WERI-Rb-1 (cell line): ENCODE results near the gene AOPEP.

ENCODE experiments used
- DNase-seq: peaks from one replicate; pipeline ENCODE4 v3.0.0-alpha.2; 2020
- H3K27ac ChIP-seq: fragments of 250-450 bp; sonication (Bioruptor Pico); 2 replicates; pipeline ENCODE4 v1.5.1; 2020; ENCODE audit warnings: mild to moderate bottlenecking, moderate library complexity
- H3K27me3 ChIP-seq: fragments of 250-450 bp; sonication (Bioruptor Pico); 2 replicates; pipeline ENCODE4 v1.5.1; 2021; ENCODE audit warnings: mild to moderate bottlenecking, low read depth, moderate library complexity; ENCODE audit not compliant: insufficient read depth, severe bottlenecking
- H3K36me3 ChIP-seq: fragments of 250-450 bp; sonication (Bioruptor Pico); 2 replicates; pipeline ENCODE4 v1.5.1; 2020; ENCODE audit warnings: mild to moderate bottlenecking, moderate library complexity
- H3K4me3 ChIP-seq: 2 replicates; pipeline ENCODE4 v1.5.1; 2011; ENCODE audit warnings: low read depth, mild to moderate bottlenecking, control low read depth, low read length
- H3K9me3 ChIP-seq: fragments of 250-450 bp; sonication (Bioruptor Pico); 2 replicates; pipeline ENCODE4 v1.5.1; 2021; ENCODE audit warnings: mild to moderate bottlenecking, moderate library complexity; ENCODE audit not compliant: severe bottlenecking
- TF ChIP-seq, protein P1 (sequence below): IDR thresholded peaks from 2 replicates; pipeline ENCODE4 v1.5.1; 2011; ENCODE audit warnings: low read depth, mild to moderate bottlenecking, control low read depth, inconsistent platforms, low read length

The AOPEP gene

DNA sequence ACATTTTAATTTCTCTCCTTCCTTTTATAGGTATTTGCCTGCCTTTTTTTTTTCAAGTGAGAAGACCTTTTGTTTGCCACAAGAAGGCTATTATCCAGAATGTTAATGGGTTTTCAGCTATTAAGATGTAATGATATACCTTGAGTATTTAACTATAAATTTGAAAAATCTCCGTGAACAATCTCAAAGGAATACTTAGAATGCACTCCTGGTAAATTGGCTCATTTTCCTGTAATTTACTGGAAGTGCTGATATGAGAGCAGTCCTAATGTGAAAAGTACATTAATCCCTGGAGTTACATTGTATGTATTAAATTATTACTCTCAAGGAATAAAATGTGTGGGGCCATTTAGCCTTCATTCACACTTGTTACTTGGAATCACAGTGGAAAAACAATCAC is 32.4 kb downstream of the AOPEP start:
- Histone ChIP-seq H3K4me3 (no peak overlapping the region), H3K27ac (no peak overlapping the region), H3K27me3 (no peaks in the 10 kb centered on the region), H3K36me3 (no peaks in the 10 kb centered on the region), H3K9me3 (no peaks in the 10 kb centered on the region)
- TF ChIP-seq, protein P1, sequence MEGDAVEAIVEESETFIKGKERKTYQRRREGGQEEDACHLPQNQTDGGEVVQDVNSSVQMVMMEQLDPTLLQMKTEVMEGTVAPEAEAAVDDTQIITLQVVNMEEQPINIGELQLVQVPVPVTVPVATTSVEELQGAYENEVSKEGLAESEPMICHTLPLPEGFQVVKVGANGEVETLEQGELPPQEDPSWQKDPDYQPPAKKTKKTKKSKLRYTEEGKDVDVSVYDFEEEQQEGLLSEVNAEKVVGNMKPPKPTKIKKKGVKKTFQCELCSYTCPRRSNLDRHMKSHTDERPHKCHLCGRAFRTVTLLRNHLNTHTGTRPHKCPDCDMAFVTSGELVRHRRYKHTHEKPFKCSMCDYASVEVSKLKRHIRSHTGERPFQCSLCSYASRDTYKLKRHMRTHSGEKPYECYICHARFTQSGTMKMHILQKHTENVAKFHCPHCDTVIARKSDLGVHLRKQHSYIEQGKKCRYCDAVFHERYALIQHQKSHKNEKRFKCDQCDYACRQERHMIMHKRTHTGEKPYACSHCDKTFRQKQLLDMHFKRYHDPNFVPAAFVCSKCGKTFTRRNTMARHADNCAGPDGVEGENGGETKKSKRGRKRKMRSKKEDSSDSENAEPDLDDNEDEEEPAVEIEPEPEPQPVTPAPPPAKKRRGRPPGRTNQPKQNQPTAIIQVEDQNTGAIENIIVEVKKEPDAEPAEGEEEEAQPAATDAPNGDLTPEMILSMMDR: no peak
- DNase-seq: no peak

DNA sequence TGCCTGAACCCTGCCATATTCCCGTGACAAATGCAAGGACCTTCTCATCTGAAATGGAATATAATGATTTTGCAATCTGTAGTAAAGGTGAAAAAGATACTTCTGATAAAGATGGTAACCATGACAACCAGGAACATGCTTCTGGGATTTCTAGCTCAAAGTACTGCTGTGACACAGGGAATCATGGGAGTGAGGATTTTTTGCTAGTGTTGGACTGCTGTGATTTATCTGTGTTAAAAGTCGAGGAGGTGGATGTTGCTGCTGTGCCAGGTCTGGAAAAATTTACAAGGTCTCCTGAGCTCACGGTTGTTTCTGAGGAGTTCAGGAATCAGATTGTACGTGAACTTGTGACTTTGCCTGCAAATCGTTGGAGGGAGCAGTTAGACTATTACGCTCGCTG is 33.5 kb downstream of the AOPEP start:
- DNase-seq: no peak
- no peaks in the 10 kb centered on the region for H3K36me3 ChIP-seq
- TF ChIP-seq, protein P1: no peak

DNA sequence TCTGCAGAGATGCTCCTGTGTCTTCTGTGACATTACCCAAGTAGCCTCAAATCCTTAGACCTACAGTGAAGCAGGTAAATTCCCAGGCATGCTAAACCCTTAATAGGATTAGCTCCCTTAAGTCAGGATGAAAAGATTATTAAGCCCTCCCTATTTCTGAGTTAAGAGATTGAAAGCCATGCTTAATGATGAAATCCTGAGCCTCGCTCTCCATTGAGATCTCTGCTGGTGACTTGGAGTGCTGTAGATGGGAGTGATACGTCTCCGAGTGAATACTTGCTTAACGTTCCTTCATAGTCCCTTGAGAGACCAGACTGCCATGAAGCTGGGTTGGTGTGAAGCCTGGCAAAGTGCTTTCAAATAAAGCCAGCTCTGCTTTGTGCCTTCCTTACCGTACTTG is 34.2 kb downstream of the AOPEP start:
- Histone ChIP-seq H3K9me3 (no peaks in the 10 kb centered on the region), H3K27me3 (no peaks in the 10 kb centered on the region), H3K27ac (no peak overlapping the region), H3K4me3 (no peak overlapping the region), H3K36me3 (no peaks in the 10 kb centered on the region)
- no peak for DNase-seq
- TF ChIP-seq, protein P1: no peak

More for the DNA sequence above, 33.5 kb downstream of the AOPEP start:
- no peak overlapping the region for H3K4me3 ChIP-seq
- H3K27ac ChIP-seq: no peak overlapping the region
- H3K9me3 ChIP-seq: no peaks in the 10 kb centered on the region
- H3K27me3 ChIP-seq: no peaks in the 10 kb centered on the region

DNA sequence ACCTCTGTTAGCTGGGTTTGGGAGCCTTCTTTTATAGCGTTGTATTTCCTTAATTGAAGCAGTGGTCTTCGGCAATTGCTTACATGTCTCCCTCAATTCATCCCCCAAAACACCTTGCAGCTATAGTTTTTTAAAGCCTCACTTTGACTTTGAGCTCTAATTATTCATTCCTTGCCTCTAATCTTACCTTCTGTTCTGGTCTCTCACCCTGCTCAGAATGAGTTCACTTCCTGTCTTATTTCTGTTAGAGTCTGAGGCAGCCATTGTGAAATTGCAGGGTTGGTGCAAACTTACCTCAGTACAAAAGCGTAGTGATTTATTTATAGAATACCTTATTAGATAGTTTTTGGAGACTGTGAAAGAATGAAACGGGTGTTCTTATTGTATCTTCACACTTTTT is 35.0 kb downstream of the AOPEP start:
- Histone ChIP-seq H3K36me3 (no peaks in the 10 kb centered on the region), H3K4me3 (no peak overlapping the region), H3K27ac (no peak overlapping the region), H3K27me3 (no peaks in the 10 kb centered on the region), H3K9me3 (no peaks in the 10 kb centered on the region)
- TF ChIP-seq, protein P1: no peak
- DNase-seq: no peak

DNA sequence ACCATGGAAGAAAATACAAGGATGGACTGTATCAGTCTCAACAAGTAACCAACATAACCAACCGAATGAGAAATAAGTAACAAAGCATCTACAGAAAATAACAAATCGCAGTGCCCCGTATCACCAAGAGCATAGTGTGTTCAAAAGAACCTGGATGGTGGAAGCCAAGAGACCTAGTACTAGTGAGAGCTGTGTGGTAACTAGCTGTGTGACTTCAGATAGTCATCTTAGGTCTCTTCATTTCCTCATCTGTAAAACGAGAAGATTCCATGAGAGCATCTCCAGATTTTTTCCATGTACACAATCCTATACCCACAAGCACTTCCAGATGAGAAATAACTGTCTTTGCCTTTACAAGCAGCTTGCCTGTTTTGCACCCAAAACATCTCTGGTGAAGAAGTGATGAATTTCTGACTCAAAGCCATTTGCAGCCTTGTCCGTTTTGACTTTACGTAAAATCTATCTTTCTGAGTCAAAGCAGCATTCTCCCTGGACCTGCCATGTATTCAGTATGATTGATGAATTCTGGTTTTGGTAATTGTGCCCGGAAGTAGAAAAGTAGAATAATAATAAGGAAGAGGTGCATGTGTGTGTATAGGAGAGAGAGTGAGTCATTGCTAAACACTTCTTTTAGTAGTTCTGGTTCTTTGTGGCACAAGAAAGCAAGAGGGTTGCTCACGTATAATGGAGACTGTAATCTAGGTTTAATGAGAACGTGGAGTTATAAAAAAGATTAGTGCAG is 41.0 kb downstream of the AOPEP start:
- Histone ChIP-seq H3K9me3 (no peaks in the 10 kb centered on the region), H3K27me3 (no peaks in the 10 kb centered on the region), H3K27ac (no peak overlapping the region), H3K36me3 (no peaks in the 10 kb centered on the region), H3K4me3 (no peak overlapping the region)
- TF ChIP-seq, protein P1: no peak
- no peak for DNase-seq

DNA sequence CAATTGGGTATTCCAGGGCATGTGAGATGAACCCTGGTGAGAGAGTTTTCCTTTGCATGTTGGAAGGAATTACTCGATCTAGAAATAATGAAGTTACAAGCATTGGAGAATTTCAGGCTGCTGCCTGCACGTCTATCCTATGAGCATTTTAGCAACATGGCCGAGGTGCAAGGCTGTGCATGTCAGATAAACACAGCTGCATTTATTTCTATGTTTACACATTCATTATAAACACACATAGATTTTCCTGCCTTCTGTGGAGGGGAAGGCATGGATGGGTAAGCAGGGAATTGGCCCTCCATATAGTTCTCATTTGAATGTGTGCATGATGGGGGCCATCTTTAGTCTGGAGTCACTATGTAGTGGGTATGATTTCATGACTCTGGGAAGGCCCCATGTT is 42.3 kb downstream of the AOPEP start:
- Histone ChIP-seq H3K27me3 (no peaks in the 10 kb centered on the region), H3K27ac (no peak overlapping the region), H3K4me3 (no peak overlapping the region), H3K36me3 (no peaks in the 10 kb centered on the region; the same call in 1 of the 2 replicates), H3K9me3 (no peaks in the 10 kb centered on the region)
- TF ChIP-seq, protein P1: no peak
- no peak for DNase-seq
